ENCODE measurements around the gene SETD3.

SETD3 gene

GRCh38 chr14:99377951-99378350, 102.7 kb downstream of the SETD3 start:
- ChIA-PET POLR2A (no interaction called here), CTCF (interaction anchor here (1.0 to 3.1 kb wide), 3 partner anchors 11 to 15 kb away, joined by 4 to 15 read pairs (median 7); no protein-coding TSS in a partner anchor)
- TF ChIP-seq, protein P1, sequence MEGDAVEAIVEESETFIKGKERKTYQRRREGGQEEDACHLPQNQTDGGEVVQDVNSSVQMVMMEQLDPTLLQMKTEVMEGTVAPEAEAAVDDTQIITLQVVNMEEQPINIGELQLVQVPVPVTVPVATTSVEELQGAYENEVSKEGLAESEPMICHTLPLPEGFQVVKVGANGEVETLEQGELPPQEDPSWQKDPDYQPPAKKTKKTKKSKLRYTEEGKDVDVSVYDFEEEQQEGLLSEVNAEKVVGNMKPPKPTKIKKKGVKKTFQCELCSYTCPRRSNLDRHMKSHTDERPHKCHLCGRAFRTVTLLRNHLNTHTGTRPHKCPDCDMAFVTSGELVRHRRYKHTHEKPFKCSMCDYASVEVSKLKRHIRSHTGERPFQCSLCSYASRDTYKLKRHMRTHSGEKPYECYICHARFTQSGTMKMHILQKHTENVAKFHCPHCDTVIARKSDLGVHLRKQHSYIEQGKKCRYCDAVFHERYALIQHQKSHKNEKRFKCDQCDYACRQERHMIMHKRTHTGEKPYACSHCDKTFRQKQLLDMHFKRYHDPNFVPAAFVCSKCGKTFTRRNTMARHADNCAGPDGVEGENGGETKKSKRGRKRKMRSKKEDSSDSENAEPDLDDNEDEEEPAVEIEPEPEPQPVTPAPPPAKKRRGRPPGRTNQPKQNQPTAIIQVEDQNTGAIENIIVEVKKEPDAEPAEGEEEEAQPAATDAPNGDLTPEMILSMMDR (IDR thresholded peaks at IDR 0.05; ENCODE audit: insufficient read depth, low read length, missing control alignments): no peak
- DNase-seq (ENCODE audit: low read depth, low spot score): no peak
- H3K4me3 ChIP-seq (ENCODE audit: low read depth, low read length): no peak overlapping the region

GRCh38 chr14:99374964-99375363, 105.7 kb downstream of the SETD3 start:
- POLR2A ChIA-PET: no interaction called here
- CTCF ChIA-PET: interaction anchor here (3.1 kb wide), 1 partner anchor 14 kb away, joined by 15 read pairs; no protein-coding TSS in a partner anchor
- H3K4me3 ChIP-seq (ENCODE audit: low read depth, low read length): no peak overlapping the region
- DNase-seq (ENCODE audit: low read depth, low spot score): no peak
- TF ChIP-seq, protein P1 (IDR thresholded peaks at IDR 0.05; ENCODE audit: insufficient read depth, low read length, missing control alignments): no peak

- no peak for DNase-seq (ENCODE audit: low read depth, low spot score)
- CTCF ChIA-PET: interaction anchor here (1.4 kb wide), 1 partner anchor 52 kb away, joined by 3 read pairs; no protein-coding TSS in a partner anchor
- H3K4me3 ChIP-seq (ENCODE audit: low read depth, low read length): no peak overlapping the region
- TF ChIP-seq, protein P1 (IDR thresholded peaks at IDR 0.05; ENCODE audit: insufficient read depth, low read length, missing control alignments): no peak
- POLR2A ChIA-PET: no interaction called here
Observed at GRCh38 chr14:99363616-99364290, 116.9 kb downstream of the SETD3 start.

- POLR2A ChIA-PET: no interaction called here
- CTCF ChIA-PET: interaction anchor here (1.4 kb wide), 1 partner anchor 53 kb away, joined by 3 read pairs; no protein-coding TSS in a partner anchor
- no peak for DNase-seq (ENCODE audit: low read depth, low spot score)
Observed at GRCh38 chr14:99363051-99363450, 117.6 kb downstream of the SETD3 start.

DNA sequence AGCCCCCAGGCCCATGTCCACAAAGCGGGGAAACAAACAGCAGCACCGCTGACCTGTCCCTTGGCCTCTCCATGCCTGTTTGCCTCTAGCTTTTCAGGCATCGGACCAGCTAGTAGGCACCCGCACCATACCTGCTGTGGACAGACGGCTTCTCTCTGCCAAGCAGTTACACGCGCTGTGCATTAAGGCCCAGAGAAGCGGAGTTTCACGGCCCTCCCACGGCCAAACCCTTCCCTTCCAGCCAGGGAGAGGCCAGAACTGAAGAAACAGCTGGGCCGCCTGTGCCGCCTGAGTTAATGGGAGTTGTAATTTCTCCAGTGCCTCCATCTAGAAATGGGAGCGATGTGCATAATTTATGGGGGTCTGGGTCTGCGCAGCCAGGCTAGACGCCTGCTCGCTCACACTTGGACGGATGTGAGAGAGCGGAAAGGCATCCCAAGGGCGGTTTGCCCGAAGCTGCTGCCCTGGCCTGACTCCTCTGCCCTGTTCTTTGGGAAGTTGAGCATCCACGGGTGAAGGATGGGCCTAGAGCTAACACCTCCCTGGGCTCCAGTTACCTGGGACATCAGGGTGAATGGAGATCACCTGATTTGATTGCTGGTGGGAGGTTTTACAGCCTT, 119.0 kb downstream of the SETD3 start:
- POLR2A ChIA-PET: no interaction called here
- CTCF ChIA-PET: no interaction called here
- TF ChIP-seq, protein P1 (IDR thresholded peaks at IDR 0.05; ENCODE audit: insufficient read depth, low read length, missing control alignments): no peak
- no peak for DNase-seq (ENCODE audit: low read depth, low spot score)
- H3K4me3 ChIP-seq (ENCODE audit: low read depth, low read length): no peak overlapping the region

More at GRCh38 chr14:99363051-99363450, 117.6 kb downstream of the SETD3 start:
- H3K4me3 ChIP-seq (ENCODE audit: low read depth, low read length): no peak overlapping the region
- TF ChIP-seq, protein P1 (IDR thresholded peaks at IDR 0.05; ENCODE audit: insufficient read depth, low read length, missing control alignments): no peak

DNA sequence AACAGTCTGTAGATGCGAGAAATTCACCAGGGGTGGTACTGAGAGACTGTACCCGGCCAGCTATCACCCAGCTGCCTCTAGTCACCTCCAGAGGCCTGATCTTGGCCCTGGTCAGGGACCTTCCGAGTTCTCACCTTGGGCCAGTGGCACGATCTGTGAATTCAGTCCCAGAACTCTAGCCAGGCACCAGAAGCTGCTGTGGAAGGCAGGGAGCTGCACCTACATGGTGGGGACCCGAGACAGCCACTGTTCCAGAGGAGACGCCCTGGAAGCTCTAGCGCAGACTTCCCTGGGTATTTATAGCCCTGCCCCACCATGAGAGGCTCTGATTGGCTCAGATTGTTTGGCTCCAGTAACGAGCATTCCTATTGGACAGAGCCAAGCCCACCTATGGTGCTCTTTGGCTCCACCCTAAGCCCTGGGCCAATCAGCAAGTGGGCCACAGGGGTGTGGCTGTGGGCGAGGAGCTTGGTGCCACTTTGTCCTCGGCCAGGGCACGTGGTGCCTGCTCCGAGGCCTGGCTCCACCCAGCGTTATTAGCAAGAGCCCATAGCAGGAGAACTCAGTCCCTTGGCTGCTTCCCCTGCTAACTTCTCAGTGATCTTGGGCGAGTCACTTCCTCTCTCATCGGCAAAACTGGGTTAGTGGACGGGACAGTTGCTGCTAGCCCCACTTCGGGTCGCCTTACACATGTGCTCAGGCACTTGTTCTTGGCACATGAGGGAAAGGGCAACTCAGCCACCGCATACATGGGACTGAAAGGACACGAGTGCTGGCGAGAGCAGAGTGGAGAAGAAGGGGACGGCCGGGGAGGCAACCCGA, 119.7 kb downstream of the SETD3 start:
- no peak for DNase-seq (ENCODE audit: low read depth, low spot score)
- H3K4me3 ChIP-seq (ENCODE audit: low read depth, low read length): no peak overlapping the region
- TF ChIP-seq, protein P1 (IDR thresholded peaks at IDR 0.05; ENCODE audit: insufficient read depth, low read length, missing control alignments): no peak
- CTCF ChIA-PET: no interaction called here
- POLR2A ChIA-PET: no interaction called here
